Breast epithelium (tissue), 4 donors: Measurements from ENCODE around the gene KIF17. TPM values are rescaled to one million over a fixed set of nuclear protein-coding genes. Genes with fewer than 3 reads are reported as not detected.

Source experiments
- DNase-seq, 2 donors: peaks; one replicate each; pipeline ENCODE4 v3.0.0-alpha.2; 2019; ENCODE audit warnings: low spot score in 2 of 2
- H3K27ac ChIP-seq, 2 donors: fragments of 200-600 bp; sonication (generic) in 1 of 2; one replicate each; pipeline ENCODE4 v1.5.1; 2016 to 2019; ENCODE audit warnings: mild to moderate bottlenecking in 1 of 2
- H3K27me3 ChIP-seq, 2 donors: fragments of 200-600 bp; sonication (generic) in 1 of 2; one replicate each; pipeline versions ENCODE4 v1.5.1 to v1.6.0; 2017 to 2019; ENCODE audit warnings: control low read depth in 1 of 2, mild to moderate bottlenecking in 1 of 2
- H3K36me3 ChIP-seq: fragments of 200-600 bp; one replicate; pipeline ENCODE4 v1.5.1; 2019
- H3K4me1 ChIP-seq, 2 donors: fragments of 200-600 bp; sonication (generic); one replicate each; pipeline ENCODE4 v1.5.1; 2016 to 2019; ENCODE audit warnings: control low read depth in 1 of 2
- H3K4me3 ChIP-seq, 3 donors: fragments of 200-600 bp; sonication (generic); 1 replicate in 2 of 3; 2 replicates in 1 of 3; pipeline ENCODE4 v1.5.1; 2016 to 2019; ENCODE audit warnings: mild to moderate bottlenecking in 3 of 3, moderate library complexity in 2 of 3
- H3K9me3 ChIP-seq, 2 donors: fragments of 200-600 bp; sonication (generic) in 1 of 2; one replicate each; pipeline ENCODE4 v1.5.1; 2016 to 2019; ENCODE audit warnings: control low read depth in 1 of 2
- POLR2A ChIP-seq: fragments of 450-650 bp; IDR thresholded peaks from one replicate; pipeline ENCODE4 v1.6.1; 2016; ENCODE audit warnings: antibody characterized with exemption, mild to moderate bottlenecking, moderate library complexity
- POLR2AphosphoS5 ChIP-seq, 3 donors: sonication (generic); formaldehyde crosslinking; IDR thresholded peaks; one replicate each; pipeline ENCODE4 v1.6.1; 2017; ENCODE audit warnings: antibody characterized with exemption in 3 of 3
- intact Hi-C: fragments of 100-400 bp; cut with DNase I; formaldehyde crosslinking; loops from one replicate; pipeline ENCODE4 v1.15.1; 2023; ENCODE audit warnings: low total_unique reads
- total RNA-seq, 3 donors: library from RNA; depleted of rRNA; stranded (reverse); fragments of >200 nt; gene quantifications; one replicate each; pipeline ENCODE4 v1.1.0, GENCODE V29; 2016
- TF ChIP-seq, protein P1 (sequence below), 3 donors: fragments of 450-650 bp; IDR thresholded peaks; one replicate each; pipeline ENCODE4 v1.5.1; 2016 to 2017; ENCODE audit warnings: antibody characterized with exemption in 3 of 3, mild to moderate bottlenecking in 3 of 3, moderate library complexity in 3 of 3

Gene KIF17
- total RNA-seq: 1 to 10 TPM; 1.8 to 3.5 (median 2.0) TPM

DNA sequence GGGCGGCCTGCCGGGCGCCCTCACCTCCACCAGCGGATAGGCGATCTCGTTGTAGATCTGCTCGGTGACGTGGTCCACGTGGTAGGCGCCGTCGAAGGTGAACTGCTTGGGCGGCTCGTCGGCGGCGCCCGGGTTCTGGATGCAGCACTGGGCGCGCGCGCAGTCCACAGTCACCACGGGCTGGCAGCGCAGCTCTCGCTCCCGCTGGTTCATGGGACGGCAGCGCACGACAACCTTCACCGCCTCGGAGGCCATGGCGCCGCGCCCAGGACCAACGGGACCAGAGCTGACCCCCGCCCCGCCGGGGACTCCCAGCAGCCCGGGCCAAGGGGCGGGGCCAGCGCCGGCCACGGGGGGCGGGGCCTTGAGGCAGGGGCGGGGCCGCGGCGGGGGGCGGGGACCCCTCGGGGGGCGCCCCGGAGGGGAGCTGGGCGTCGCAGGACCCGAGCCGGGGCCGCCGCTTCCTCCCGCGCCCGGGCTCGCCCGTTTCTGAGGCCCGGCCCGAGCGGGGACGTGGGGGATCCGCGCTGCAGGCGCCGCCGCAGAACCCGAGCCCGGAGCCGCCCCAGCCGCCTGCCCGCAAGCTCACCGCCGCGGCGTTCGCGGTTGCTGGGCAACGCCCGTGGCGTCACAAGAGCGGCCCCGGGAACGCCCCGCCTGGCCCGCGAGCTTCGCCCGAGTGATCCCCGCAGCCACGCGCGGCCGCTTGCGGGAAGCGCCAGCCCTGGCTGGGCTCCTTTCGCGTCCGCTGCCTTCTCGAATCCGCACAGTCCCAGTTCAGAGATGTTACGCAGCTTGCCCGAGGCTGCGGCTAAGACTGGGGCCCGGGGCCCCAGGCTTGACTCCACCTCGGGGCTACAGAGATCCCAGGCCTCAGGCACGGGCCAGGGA, at the start of gene KIF17:
Gene KIF17, minus strand, starts transcription at position 556 of the 891 bp plus-strand sequence. Its CDS starts 301 bp downstream, at position 255.
- intact Hi-C loops: no loop called here
- Histone ChIP-seq H3K36me3 (no peaks in the 10 kb centered on the region), H3K27me3 (peaks cover 0 to 20% of the 10 kb centered on the region in 2 donors), H3K9me3 (no peaks in the 10 kb centered on the region), H3K27ac (no peak within 1 kb of the TSS), H3K4me1 (no peaks in the 10 kb centered on the region), H3K4me3 (peak within 1 kb of the TSS; percentile 36 to 74 (median 52))
- DNase-seq: peak; percentile 32 to 57
- no peak for TF ChIP-seq POLR2AphosphoS5 (IDR thresholded peaks at IDR 0.05)
- no peak for TF ChIP-seq POLR2A
- TF ChIP-seq, protein P1, sequence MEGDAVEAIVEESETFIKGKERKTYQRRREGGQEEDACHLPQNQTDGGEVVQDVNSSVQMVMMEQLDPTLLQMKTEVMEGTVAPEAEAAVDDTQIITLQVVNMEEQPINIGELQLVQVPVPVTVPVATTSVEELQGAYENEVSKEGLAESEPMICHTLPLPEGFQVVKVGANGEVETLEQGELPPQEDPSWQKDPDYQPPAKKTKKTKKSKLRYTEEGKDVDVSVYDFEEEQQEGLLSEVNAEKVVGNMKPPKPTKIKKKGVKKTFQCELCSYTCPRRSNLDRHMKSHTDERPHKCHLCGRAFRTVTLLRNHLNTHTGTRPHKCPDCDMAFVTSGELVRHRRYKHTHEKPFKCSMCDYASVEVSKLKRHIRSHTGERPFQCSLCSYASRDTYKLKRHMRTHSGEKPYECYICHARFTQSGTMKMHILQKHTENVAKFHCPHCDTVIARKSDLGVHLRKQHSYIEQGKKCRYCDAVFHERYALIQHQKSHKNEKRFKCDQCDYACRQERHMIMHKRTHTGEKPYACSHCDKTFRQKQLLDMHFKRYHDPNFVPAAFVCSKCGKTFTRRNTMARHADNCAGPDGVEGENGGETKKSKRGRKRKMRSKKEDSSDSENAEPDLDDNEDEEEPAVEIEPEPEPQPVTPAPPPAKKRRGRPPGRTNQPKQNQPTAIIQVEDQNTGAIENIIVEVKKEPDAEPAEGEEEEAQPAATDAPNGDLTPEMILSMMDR (IDR thresholded peaks at IDR 0.05): no peak

DNA sequence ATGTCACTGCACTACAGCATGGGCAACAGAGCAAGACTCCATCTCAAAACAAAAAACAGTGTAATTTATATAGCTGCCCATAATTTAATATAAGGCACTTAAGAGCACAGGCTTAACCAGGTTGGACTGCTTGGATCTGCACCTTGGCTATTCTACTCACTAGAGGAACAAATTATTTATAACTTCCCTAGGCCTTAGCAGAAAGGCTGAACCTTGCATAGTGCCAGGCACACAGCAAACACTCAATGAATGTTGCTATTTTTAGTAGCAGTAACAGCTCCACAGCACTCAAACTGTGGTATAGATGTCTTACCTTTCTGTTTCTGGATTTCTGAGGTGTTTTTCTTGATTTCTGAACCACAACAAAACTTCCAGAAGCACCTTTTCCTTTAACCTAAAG, 49.5 kb upstream of the KIF17 start:
- Histone ChIP-seq H3K36me3 (peaks cover 13% of the 10 kb centered on the region), H3K27ac (no peak overlapping the region)
- no peak for TF ChIP-seq POLR2AphosphoS5 (IDR thresholded peaks at IDR 0.05)
- TF ChIP-seq POLR2A: no peak
- TF ChIP-seq, protein P1 (IDR thresholded peaks at IDR 0.05): no peak

DNA sequence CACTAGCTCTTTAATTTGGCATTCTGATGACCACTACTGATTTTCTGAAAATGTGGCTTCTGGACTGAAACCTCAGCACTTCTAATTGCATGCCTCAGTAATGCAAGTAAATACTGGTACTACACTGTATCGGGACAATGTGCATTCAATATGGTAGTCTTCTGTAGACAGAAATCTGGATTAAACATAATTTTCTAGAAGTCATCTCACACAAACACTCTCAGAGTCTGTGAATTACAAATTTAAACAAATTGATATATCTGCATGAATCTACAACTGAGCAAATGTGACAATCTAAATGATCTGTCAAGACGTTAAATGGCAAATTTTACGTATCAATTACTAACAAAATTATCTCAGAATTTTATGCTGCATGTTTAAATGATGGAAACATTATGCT, 45.6 kb upstream of the KIF17 start:
- no peak overlapping the region for H3K27ac ChIP-seq
- no peaks in the 10 kb centered on the region for H3K4me1 ChIP-seq
- intact Hi-C loops: no loop called here
- no peak overlapping the region for H3K4me3 ChIP-seq
- H3K36me3 ChIP-seq: peaks cover 20% of the 10 kb centered on the region
- no peaks in the 10 kb centered on the region for H3K9me3 ChIP-seq
- H3K27me3 ChIP-seq: no peaks in the 10 kb centered on the region
- TF ChIP-seq, protein P1 (IDR thresholded peaks at IDR 0.05): no peak
- TF ChIP-seq POLR2AphosphoS5 (IDR thresholded peaks at IDR 0.05) (no peak), POLR2A (no peak)
- no peak for DNase-seq

More for the DNA sequence above, 49.5 kb upstream of the KIF17 start:
- Histone ChIP-seq H3K9me3 (no peaks in the 10 kb centered on the region), H3K4me1 (no peaks in the 10 kb centered on the region), H3K4me3 (no peak overlapping the region), H3K27me3 (no peaks in the 10 kb centered on the region)
- no peak for DNase-seq
- intact Hi-C loops: no loop called here

DNA sequence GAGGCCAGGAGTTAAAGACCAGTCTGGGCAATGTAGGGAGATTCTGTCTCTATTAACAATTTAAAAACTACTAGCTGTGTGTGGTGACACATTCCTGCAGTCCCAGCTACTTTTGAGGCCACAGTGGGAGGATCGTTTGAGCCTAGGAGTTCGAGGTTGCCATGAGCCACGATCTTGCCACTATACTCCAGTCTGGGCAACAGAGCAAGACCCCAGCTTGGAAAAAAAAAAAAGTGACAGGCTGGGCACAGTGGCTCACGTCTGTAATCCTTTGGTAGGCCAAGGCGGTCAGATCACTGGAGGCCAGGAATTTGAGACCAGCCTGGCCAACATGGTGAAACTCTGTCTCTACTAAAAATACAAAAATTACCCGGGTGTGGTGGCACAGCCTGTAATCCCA, 42.5 kb upstream of the KIF17 start:
- no peaks in the 10 kb centered on the region for H3K27me3 ChIP-seq
- no peak for TF ChIP-seq POLR2A
- TF ChIP-seq POLR2AphosphoS5 (IDR thresholded peaks at IDR 0.05): no peak
- TF ChIP-seq, protein P1 (IDR thresholded peaks at IDR 0.05): no peak
- peaks cover 23% of the 10 kb centered on the region for H3K36me3 ChIP-seq
- DNase-seq: no peak
- H3K9me3 ChIP-seq: no peaks in the 10 kb centered on the region
- H3K4me1 ChIP-seq: no peaks in the 10 kb centered on the region
- intact Hi-C loops: no loop called here
- no peak overlapping the region for H3K4me3 ChIP-seq
- H3K27ac ChIP-seq: no peak overlapping the region

DNA sequence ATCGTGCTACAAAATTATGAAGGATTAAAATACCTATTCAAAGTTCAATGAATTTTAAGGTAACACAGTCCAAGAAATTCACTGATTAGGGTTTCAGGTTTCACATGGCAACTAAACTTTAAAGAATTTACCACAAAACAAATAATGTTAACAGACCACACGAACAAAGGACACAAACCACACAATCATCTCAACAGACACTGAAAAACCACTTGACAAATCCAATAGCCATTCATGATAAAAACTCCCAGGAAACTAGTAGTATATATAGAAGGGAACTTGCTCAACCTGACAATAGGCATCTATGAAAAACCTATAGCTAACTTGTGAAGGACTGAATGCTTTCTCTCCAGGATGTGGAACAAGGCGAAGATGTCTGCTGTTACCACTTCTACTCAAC, 35.8 kb upstream of the KIF17 start:
- Histone ChIP-seq H3K4me1 (no peaks in the 10 kb centered on the region), H3K9me3 (no peaks in the 10 kb centered on the region), H3K36me3 (peaks cover 3% of the 10 kb centered on the region), H3K27ac (no peak overlapping the region), H3K4me3 (no peak overlapping the region), H3K27me3 (no peaks in the 10 kb centered on the region)
- intact Hi-C loops: no loop called here
- DNase-seq: no peak
- no peak for TF ChIP-seq POLR2AphosphoS5 (IDR thresholded peaks at IDR 0.05)
- no peak for TF ChIP-seq POLR2A
- TF ChIP-seq, protein P1 (IDR thresholded peaks at IDR 0.05): no peak
